ENCODE measurements around the gene SOX6. TPM values are rescaled to one million over a fixed set of nuclear protein-coding genes. Genes with fewer than 3 reads are reported as not detected.

Gene SOX6
- total and polyA plus RNA-seq, 2 experiments from 2014 or later = 0.03 to 0.66 TPM

- no peak for TF ChIP-seq ZNF462 (CRISPR knock-in tag; IDR thresholded peaks at IDR 0.05)
- TF ChIP-seq JUNB (IDR thresholded peaks at IDR 0.05; ENCODE audit: unreplicated experiment) = no peak
- no peak for TF ChIP-seq EZH2phosphoT487 (IDR thresholded peaks at IDR 0.05; ENCODE audit: unreplicated experiment)
- TF ChIP-seq POLR2AphosphoS5 (IDR thresholded peaks at IDR 0.05; ENCODE audit: low read depth) = no peak
Observed at GRCh38 chr11:16040151-16040550, 316.2 kb downstream of the SOX6 start (continued).

GRCh38 chr11:16037179-16037578, 319.2 kb downstream of the SOX6 start:
- Histone ChIP-seq H3K36me3 (ENCODE audit: insufficient read depth) (no peaks in the 10 kb centered on the region), H3K4me2 (no peak overlapping the region), H3K4me3 (no peak overlapping the region), H3K79me2 (replicated peaks; ENCODE audit: insufficient read depth) (no peaks in the 10 kb centered on the region), H3K4me1 (ENCODE audit: insufficient read depth) (no peaks in the 10 kb centered on the region), H4K20me1 (replicated peaks; ENCODE audit: insufficient read depth) (no peaks in the 10 kb centered on the region), H3K27ac (ENCODE audit: low read depth) (no peak overlapping the region), H3K9me2 (ENCODE audit: insufficient read depth) (no peaks in the 10 kb centered on the region), H3K27me3 (ENCODE audit: insufficient read depth) (no peaks in the 10 kb centered on the region), H3F3A (replicated peaks; ENCODE audit: low read depth) (no peaks in the 10 kb centered on the region), H2AFZ (no peak overlapping the region)
- H3K9me3 Mint-ChIP-seq = no peaks in the 10 kb centered on the region
- H3K27ac Mint-ChIP-seq = no peak overlapping the region
- no peak for ATAC-seq
- no peaks in the 10 kb centered on the region for H3K36me3 Mint-ChIP-seq (ENCODE audit: low read depth)
- no peak for DNase-seq (ENCODE audit: low spot score)
- no peak overlapping the region for H3K4me3 Mint-ChIP-seq
- no peaks in the 10 kb centered on the region for H3K4me1 Mint-ChIP-seq
- H3K27me3 Mint-ChIP-seq (ENCODE audit: insufficient read depth, low read depth, poor library complexity) = no peaks in the 10 kb centered on the region
- TF ChIP-seq EZH2phosphoT487 (IDR thresholded peaks at IDR 0.05; ENCODE audit: unreplicated experiment) (no peak), ZNF462 (CRISPR knock-in tag; IDR thresholded peaks at IDR 0.05) (no peak), JUNB (IDR thresholded peaks at IDR 0.05; ENCODE audit: unreplicated experiment) (no peak), ETS1 (IDR thresholded peaks at IDR 0.05) (no peak), STAT1 (IDR thresholded peaks at IDR 0.05; ENCODE audit: unreplicated experiment) (no peak), CREB1 (CRISPR knock-in tag; IDR thresholded peaks at IDR 0.05; ENCODE audit: low read depth) (no peak), ZNF331 (CRISPR knock-in tag; IDR thresholded peaks at IDR 0.05; ENCODE audit: low read depth) (no peak), ZNF114 (CRISPR knock-in tag; IDR thresholded peaks at IDR 0.05) (no peak), EZH2 (IDR thresholded peaks at IDR 0.05; ENCODE audit: low read depth, unreplicated experiment) (no peak)

Data from GM23338 (cell line).